Suppressor macrophage treated with lipopolysaccharide for 4 hours (primary cell): ENCODE measurements around the gene KRT72.

Source experiments
- DNase-seq: peaks from one replicate; pipeline ENCODE4 v3.0.0-alpha.2; 2020

Gene KRT72

DNA sequence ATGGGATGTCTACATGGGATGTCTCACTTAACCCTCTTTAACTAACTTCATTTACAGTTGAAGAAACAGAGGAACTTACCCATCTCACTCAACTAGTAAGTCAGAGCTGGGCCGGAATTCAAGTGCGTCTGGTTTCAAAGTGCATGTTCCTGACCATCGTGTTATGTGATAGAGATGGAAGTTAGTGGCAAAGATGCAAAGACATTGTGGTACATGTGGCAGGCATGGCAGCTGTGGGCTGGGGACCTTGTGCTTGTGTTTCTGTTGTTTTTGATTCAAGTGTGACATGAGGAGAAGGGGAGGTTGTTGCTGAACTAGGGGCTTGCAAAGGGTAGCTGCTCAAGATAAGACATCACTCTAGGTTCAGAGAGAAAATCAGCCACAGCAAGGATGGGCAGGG lies 25.3 kb downstream of the KRT72 start:
- DNase-seq = no peak

DNA sequence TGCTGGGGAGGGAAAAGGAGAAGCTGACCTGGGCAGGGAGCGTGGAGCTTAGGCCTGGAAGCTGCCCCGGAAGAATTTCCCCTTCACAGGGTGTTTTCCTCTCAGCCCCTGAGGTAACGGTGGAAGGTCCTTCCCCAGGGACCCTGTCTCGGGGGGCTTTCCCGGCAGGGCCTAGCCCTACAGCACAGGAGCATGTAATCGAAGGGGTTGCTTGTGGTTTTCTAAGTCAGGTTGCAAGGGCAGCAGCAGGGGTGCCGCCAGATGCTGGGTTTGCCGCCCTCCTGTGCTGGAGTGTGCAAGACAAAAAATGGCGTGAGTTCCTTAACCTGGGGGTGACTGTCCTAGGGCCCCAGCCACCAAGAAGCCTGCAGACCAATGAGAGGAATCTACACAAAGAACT lies 26.0 kb downstream of the KRT72 start:
- DNase-seq = no peak

DNA sequence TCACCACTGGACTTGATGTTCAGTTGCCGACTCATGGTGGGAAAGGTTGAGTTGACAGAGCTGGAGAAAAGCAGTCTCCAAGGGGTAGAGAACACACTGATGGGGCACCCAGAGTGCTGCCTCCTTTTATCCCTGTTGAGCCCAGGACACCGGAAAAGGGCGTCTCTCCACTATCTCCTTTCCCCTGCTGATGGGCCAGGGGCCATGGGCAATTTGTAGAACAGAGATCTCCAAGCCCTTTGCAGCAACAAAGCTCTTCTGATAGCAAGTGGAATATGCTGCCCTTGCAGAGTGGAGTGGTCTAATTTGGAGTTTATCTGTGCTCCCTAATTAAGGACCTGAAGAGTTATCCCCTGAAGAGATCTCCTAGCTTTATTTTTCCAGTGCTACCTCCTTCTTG lies 27.5 kb downstream of the KRT72 start, which contains the start of gene KRT74:
Gene KRT74 (minus strand): TSS at position 101 of the 400 bp plus-strand sequence. CDS start 66 bp downstream, at position 35.
- DNase-seq = no peak

DNA sequence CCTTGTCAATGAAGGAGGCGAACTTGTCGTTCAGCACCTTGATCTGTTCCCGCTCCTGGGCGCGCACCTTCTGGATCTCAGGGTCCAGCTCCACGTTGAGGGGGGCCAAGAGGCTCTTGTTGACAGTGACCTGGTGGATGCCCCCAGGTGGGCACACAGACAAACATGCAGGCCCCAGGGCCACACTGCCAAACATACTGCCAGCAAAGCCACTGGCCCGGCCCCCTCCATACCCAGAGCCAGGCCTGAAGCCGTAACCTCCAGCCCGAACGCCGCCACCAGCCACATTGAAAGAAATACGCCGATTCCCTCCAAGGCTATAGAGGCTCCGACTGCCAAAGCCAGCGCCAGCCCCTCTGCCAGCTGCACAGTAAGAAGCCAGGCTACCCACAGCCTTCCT lies 28.0 kb downstream of the KRT72 start:
- DNase-seq = no peak

DNA sequence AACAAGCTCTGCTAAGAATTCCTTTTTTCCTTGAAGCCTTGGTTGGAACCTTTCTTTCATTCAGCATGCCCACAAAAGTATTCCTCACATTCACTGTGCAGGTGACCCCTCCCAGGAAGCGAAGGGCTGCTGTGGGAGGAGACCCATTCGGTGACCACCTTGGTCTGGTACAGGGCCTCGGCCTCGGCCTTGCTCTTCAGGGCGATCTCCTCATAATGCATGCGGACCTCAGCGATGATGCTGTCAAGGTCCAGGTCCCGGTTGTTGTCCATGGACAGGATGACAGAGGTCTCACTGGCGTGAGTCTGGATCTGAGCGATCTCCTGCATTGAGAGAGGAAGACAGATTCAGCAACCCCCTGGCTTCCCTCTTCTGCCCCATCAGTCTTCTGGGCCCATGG lies 30.8 kb downstream of the KRT72 start:
- no peak for DNase-seq

DNA sequence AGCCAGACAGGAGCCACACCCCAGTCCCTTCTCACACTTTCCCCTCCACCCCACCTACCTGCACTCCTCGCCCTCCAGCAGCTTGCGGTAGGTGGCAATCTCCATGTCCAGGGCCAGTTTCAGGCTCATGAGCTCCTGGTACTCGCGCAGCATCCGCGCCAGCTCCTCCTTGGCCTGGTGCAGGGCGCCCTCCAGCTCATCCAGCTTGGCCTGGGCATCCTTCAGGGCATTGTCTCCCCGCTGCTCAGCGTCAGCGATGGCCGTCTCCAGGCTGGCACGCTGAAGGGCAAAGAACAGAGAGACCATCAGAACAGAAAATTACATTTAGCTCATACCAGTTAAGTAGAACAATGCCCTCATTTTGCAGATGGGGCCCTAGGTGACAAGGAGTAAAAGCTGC lies 33.2 kb downstream of the KRT72 start:
- no peak for DNase-seq

DNA sequence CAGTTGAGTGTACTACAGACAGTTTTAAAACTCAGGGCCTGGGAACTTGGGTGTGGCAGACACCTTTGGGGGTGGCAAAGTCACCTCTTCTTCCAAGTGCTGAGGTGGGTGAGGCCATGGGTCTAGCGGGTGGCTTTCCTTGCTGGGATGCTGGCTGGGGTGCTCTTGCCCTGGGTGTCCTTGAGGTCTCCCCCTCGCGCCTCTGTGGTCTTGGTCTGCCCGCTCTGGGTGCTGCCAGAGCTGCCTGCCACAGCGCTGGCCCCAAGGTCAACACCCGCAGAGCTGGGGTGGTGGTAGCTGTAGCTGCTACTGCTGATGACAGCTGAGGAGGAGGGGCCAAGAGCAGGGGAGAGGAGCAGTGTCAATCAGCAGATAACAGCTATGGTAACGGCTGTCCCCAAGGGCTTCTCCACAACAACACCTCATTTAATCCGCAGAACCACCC lies 34.4 kb downstream of the KRT72 start:
- DNase-seq = no peak

DNA sequence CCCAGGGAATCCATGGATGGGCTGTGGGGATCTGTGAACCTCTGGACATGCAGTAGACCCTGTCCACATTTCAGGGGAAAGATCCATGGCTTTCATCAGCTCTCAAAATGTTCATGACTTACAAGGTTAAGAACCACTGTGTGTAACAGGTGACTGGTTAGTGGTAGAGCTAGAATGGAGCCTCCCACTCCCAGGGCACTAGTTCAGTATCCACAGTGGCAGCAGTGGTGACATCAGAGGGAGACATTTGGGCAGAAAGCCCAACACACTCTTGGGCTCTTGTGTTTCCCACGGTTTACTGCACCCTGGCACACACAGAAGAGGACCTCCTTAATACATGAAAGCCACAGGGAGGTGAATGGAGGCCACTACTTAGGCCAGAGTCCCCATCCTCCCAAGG lies 36.7 kb downstream of the KRT72 start:
- DNase-seq = no peak

DNA sequence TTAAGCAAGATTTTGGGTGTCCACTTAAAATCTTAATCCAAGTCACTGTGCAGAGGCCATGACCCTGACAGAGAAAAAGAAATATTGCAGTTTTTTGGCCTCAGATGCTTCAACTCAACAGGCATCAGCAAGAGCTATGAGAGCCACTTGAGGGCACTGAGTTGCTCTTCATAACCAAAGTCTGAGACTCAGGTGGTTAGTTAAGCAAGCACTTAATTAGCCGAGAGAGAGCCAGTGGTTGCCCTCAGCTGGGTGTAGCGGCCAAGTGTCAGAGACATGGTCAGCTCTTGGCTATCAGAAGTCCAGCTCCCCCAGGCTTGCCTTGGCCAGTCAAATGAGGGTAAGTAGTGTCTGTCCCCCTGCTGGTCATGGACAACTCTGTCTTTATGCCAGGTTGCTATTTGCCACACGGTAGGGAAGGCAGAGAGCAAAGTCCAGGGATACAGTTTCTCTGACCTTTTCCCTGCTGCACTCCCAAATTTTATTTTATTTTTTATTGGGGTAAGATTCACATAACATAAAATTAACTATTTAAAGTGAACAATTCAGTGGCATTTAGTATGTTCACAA lies 39.3 kb downstream of the KRT72 start:
- DNase-seq = peak; percentile 12

DNA sequence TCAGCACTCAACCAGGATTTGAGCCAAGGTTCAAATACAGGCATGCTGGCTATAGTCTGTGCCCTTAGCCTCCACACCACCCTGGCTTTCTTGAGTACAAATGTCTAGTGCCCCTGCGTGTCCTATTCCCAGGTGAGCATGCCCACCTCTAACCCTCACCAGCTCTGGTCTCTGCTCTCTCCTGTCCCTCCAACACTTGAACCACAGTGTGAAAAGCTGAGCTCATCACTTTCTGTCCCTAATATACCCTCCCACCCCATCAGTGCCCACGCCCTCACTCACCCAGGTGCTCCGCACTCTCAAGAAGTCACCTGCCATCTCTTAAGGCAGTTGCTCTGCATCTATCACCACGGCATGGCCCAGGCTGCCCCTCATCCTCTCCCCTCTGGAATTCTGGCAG lies 41.3 kb downstream of the KRT72 start:
- DNase-seq = no peak

DNA sequence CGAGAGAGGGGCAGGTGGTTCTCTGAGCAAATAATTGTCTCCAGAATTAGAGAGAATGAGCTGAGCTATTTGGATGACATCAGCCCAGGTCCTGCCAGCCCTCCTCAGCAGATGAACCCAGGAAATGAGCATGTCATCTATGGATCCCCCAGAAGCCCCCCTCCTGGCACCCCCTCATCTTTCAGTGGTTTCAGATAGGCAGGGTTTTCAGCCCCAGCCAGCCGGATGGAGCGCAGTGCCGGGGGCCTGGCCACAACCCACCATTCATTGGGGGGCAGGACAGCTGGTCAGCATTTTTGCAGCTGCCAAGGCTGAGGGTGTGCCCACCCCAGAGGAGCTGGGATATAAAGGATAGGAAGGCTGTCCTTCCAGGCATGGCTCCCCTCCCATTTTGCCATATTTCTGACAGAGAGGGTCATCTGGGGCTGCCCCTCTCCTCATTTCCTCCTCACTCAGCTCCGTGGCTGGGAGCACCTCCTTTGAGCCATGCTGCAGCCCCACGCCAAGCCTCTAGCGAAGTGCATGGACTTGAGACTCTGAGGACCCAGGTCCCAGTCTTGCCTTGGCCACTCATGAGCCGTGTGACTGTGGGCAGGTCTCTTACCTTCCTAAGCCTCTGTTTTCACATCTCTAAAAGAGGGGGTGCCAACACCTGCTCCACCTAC lies 42.4 kb downstream of the KRT72 start:
- no peak for DNase-seq

DNA sequence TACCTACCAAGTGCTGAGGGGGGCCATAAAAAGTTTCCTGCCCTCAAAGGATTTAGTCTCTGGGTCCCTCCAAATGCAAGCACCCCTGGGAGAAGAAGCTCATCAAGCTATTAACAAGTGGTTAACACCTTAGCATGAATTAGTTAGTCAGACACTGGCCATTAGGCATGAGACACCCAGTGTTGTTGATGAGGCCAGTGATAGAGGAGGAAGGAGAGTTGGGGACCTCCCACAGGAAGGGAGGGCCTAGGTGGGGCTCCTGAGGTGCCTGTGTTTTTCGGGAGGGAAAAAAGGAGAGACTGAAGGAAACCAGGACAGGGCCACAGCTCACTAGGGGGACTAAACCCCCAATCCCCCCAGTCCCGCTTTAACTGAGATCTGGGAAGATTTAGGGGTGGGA lies 43.8 kb downstream of the KRT72 start:
- no peak for DNase-seq

DNA sequence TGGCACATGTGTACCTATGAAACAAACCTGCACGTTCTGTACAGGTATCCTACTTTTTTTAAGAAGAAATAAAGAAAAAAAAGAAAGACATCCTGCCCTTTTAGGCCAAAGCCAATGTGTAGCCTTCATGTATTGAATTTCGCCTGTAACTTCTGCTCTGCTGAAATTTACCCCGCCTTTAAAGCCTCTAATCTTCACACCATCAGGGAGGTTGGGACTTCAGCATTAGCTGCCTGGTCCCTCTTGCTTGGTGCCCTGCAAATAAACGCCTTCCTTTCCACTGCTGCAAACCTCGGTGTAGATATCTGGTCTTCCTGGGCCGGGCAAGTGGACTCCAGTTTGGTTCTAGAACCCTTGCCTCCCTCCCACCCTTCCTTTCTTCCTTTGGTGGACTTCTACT lies 45.7 kb downstream of the KRT72 start:
- no peak for DNase-seq

DNA sequence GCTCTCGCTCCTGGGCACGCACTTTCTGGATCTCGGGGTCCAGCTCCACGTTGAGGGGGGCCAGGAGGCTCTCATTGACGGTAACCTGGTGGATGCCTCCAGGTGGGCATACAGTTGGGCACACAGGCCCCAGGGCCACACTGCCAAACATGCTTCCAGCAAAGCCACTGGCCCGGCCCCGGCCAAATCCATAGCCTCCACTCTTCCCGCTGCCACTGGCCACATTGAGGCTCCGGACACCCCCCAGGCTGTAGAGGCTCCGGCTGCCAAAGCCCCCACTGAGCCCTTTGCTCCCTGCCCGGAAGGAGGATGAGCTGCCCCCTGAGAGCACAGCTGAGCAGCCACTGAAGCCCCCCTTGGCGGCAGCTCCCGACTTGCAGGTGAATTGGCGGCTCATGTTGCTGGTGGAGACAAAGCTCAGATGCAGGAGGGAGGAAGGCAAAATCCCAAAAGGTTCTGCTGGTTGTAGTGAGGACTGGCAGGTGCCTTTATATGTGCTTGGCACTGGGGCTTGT lies 48.5 kb downstream of the KRT72 start, which contains the start of gene KRT71:
Gene KRT71 (minus strand): TSS at position 465 of the 515 bp plus-strand sequence. CDS start 68 bp downstream, at position 397.
- DNase-seq = no peak

DNA sequence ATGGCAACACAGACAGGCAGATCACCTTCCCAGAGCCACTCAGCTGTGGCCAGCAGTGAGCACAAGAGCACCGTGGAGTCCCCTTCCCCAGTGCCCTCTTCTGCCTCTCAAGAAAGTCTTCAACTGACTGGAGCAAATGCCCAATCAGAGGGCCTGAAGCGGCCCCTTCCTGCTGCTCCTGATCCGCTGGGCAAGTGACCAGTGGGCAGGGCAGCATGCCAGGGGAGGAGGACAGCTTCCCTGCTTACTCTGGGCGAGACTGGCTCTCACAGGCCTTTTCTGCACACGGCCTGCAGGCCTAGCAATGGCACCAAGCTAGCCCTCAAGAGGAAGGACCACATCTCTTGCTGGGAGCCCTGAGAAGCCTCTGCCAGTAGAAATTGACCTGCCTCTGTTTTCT lies 49.2 kb downstream of the KRT72 start:
- DNase-seq = no peak

DNA sequence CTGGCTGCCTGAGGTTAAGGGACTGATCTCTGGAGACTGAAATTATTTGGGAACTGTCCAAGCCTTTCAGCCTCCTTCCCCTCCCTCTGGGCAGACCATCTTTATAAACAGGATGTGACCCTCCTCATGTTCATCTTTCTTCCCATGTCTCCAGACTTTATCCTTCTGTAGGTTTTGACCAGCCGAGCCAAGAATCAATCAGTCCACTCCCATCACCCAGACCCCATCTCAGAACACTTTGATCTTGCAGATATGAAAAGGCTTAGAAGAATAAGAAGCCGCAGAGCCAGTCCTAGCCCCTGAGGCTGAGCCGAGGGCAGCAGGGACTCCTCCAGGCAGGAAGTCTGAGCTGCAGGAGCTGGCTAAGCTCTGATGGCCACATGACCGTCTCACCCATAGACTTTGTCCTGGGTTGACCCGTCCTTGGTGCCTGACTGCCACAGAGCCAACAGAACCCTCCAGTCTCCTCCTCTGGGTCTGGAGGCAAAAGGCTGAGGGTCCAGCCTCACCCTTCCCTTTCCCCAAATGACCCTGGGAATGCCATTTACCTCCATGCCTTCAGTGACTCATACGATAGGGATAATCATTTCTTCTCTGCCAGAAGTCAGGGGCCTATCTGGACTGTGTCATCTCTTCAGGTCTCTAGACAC lies 49.9 kb downstream of the KRT72 start:
- no peak for DNase-seq

DNA sequence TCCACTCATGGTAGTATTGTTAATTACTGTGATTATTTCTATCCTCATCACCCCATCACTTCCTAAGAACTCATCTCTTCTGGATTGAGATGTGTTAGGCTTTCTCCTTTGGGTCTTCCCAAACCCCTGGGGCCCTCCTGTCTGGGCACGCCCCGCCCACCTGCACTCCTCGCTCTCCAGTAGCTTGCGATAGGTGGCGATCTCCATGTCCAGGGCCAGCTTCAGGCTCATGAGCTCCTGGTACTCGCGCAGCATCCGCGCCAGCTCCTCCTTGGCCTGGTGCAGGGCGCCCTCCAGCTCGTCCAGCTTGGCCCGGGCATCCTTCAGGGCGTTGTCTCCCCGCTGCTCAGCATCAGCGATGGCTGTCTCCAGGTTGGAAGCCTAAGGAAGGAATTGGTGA lies 55.1 kb downstream of the KRT72 start:
- no peak for DNase-seq

DNA sequence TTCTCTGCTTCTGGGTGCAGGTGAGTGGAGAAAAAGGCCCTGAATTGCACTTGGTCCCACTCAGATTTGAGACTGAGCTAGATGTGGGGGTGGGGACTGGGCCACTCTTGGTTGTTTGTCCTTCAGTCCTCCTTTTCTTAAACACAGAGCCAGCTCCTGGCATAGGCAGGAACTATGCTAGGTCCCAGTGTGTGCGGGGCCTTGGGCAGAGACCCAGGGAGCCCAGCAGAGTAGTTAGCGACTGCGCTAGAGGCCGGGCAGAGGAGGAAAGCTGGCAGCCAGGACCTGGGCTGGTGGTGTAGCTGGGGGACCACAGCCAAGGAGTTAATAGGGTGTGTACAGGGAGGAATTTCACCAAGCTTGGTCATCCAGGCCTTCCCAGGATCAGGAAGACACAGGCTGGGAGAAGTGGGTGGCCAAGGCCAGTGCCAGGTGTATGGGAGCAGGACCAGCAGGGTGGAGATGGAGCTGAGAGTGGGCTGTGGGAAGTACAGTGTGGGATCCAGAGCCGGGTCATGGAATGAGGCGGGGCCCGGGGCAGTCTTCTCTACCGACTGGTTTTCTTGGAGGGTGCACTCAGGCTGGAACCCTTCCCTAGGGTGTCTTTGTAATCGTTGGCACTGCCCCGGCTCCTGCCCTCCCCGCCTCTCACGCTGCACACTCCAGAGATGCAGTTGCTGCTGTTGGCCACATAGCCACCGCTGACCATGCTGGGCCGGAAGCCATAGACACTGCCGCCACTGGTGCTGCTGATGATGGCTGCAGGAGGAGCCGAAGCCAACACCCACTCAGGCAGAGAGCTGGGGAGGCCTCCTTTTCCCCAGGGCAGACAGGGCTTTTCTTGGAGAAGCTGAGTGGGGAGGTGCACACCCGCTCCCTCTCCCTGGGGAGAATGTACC lies 57.0 kb downstream of the KRT72 start:
- DNase-seq = no peak

DNA sequence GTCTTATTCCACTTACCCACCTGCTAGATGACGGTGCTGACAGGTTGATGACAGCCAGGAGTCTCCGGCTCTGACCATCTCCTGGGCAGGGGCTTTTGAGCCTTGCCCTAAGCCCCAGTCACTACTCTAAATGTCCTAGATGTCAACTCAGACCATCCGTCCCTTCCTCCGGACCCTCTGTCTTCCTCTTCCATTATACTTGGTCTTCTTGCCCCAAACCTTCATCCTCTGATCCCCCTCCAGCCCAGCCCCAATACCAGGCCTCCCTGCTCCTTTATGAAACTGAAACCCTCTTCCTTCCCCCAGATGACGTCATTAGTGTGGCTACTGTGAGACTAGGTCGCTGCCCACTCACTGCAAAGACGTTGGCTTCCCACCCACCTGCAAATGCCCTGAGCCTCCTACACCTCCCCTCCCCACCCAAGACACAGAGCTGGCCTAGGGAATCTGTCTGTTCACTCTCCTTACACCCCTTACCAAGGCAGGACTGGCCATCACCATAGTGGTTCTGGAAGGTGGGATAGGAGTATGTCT lies 58.4 kb downstream of the KRT72 start:
- DNase-seq = peak; percentile 10

DNA sequence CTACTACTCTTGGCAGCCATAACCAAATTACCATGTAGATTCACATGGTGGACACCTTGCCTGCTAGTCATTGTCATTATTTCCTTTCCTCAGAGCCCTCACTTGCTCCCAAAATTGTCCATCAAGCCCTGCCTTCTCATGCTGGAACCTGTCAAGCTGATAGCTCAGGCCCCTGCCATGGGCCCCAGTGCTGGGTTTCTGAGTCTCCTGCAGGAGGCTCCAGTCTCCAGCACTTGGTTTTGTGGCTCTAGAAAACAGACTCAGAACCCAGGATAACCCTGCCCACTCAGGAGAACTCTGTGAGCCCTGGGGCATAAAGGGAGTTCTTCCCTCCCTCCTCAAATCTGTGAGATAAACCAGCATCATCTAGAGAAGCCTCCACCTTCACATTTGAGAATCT lies 59.1 kb downstream of the KRT72 start:
- no peak for DNase-seq

DNA sequence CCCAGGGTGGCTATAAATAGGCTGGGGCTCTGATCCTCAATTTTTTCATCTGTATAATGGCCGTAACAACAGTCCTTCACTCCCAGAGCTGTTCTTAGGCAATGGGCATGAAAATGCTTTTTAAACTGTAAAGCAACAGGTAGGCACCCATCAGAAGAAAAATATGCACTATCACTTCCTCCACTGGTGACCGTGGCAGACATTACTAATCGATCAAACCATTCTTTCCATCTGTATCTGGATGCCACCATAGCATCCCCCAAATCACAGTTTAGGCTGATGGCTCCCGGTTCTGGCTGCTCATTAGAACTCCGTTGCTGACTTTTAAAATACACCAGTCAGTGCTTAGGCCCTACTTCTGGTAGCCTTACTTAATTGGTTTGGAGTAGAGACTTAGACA lies 59.6 kb downstream of the KRT72 start:
- no peak for DNase-seq

DNA sequence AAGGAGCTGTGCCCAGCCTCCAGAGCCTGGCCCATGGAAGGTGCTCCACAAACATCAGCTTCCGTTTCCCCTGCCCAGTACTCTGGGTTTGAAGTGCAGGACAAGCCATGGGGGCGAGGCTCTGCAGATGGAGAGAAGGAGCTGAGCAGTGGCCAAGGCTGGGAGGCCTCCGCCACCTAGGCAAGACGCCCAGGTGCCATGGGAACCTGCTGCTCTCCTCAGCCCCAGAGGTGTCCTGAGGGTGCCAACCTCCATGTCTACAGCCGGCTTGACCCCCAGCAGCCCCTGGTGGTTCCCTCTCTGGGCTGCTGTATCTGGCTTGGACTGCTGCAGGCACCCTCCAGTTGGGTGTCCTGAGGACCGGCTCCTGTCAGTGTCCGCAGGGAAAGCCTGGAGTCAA lies 60.7 kb downstream of the KRT72 start:
- DNase-seq = no peak

DNA sequence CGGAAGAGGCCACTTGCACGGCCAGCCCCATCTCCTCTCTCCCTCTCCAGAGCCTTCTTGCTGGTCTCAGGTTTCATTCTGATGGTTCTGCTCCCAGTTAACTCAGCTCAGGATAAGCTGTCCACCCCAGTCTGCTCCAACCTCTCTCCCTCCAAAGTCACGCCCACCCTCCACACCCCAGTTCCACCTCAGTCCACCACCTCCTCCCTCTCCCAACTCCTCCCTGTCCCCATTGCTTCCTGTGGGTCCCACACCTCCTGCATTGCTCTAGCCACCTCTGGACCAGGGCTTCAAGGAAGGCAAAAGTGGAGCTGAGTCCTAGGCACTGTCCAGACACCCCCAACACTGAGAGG lies 61.5 kb downstream of the KRT72 start:
- no peak for DNase-seq
